Renal cortical epithelial cell (primary cell): ENCODE results near the gene TMPRSS6. TPM values are rescaled to one million over a fixed set of nuclear protein-coding genes. Genes with fewer than 3 reads are reported as not detected.

Source experiments
- total RNA-seq: library from RNA; depleted of rRNA; stranded (reverse); fragments of >200 nt; gene quantifications from 2 replicates; pipeline ENCODE4 v1.2.3, GENCODE V29; 2014

Gene TMPRSS6
- total RNA-seq, 1 donor from 2014 or later: not detected

Other genes starting within 250 kb of the TMPRSS6 start
- gene NCF4, start 248.7 kb downstream of the TMPRSS6 start, total RNA-seq: not detected in 2 replicates
- under 0.01 TPM in 1 of 2 replicates, not detected in the other for gene CSF2RB, start 196.1 kb downstream of the TMPRSS6 start, total RNA-seq
- gene TST, start 90.3 kb downstream of the TMPRSS6 start, total RNA-seq: 39.2 and 81.8 TPM in 2 replicates
- 75.5 and 129 TPM in 2 replicates for gene MPST, start 90.0 kb downstream of the TMPRSS6 start, total RNA-seq
- gene KCTD17, start 58.0 kb downstream of the TMPRSS6 start, total RNA-seq: 18.1 and 31.5 TPM in 2 replicates
- gene IL2RB, start 40.2 kb upstream of the TMPRSS6 start, total RNA-seq: not detected in 2 replicates
- gene C1QTNF6, start 78.5 kb upstream of the TMPRSS6 start, total RNA-seq: 2.1 and 7.1 TPM in 2 replicates
- 0.05 TPM in 1 of 2 replicates, not detected in the other for gene SSTR3, start 102.8 kb upstream of the TMPRSS6 start, total RNA-seq
- gene RAC2, start 134.6 kb upstream of the TMPRSS6 start, total RNA-seq: 3.5 and 13.7 TPM in 2 replicates
- not detected in 2 replicates for gene CYTH4, start 172.8 kb upstream of the TMPRSS6 start, total RNA-seq